Hypothalamus (tissue), 51 donors: ENCODE results near the gene NME9.

Experiments used
- DNase-seq, 51 donors: peaks; one replicate each; lab custom pipeline; 2025; lab: John Stamatoyannopoulos, UW

The NME9 gene

DNA sequence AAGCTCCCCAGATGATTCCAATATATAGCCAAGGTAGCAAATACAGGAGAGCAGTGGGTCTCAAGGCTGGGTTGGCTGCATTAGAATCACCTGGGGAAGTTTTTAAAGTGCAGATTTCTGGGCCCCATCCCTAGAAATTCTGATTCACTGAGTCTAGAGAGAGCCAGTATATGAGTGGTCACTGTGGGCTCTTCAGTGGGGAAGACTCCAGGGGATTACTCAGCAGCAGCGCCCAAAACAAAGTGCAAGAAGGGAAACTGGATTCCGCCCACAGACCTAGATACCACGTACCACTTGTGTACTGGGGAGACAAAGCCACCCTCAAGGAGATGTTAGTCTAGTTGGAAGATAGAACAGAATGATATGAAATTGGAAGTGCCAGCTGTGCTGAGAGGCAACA, 40.0 kb downstream of the NME9 start:
- no peak for DNase-seq

DNA sequence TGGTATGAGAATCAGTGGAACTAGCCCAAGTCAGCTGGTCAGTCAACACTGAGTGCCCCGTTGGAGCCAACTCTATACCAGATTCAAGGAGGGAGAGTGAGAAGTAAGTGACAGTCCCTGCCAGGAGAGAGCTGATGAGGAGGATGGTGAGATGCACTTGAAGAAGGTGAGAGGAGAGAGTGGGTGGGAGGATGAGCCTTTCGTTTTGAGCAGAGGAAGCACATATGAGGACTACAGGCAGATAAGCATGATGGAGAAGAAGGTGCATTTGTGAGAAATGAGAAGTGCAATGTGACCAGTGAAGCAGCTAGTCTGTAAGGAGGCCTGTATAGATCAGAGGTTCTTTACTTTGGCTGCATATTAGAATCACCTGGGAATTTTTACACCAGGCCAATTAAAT, 40.4 kb downstream of the NME9 start:
- no peak for DNase-seq

GRCh38 chr3:138284957-138285477, 44.6 kb downstream of the NME9 start:
- no peak for DNase-seq

DNA sequence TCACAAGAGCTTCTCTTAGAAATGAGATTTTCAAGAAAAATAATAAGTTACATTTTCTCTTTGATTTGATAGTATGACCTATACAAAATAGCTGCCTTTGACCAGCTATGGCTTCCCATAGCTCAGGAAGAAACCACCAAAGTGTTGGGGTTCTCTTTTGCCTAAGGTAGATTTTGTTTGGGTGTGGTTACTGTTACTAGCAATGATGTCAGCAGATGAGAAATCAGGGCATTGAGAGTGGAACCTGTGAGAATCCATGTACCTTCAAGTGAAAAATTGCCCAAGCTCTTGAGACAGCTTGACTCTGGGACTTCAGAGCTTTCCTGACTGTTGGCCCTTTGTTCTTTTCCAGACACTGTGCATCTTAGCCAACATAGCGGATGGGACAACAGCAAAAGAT, 45.6 kb downstream of the NME9 start:
- no peak for DNase-seq

- no peak for DNase-seq
Observed at GRCh38 chr3:138282836-138283235, 46.8 kb downstream of the NME9 start.

DNA sequence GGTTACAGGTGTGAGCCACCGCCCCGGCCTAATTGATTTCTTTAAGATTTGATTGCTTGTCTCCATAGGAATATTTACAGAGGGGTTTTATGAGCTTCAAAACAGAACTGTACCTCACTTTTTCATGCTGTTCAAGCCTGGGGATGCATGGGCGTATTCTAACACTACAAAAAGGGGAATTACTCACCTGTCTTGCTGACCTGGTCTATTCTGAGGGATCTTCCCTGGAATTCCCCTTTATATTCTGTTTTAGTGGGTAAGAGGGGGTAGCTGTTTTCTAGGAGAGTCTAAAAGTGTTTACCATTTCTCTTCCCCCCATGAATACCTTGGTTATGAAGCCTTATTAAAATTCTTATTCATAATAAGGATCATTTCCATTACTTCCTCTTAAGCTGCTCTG, 48.1 kb downstream of the NME9 start:
- no peak for DNase-seq

DNA sequence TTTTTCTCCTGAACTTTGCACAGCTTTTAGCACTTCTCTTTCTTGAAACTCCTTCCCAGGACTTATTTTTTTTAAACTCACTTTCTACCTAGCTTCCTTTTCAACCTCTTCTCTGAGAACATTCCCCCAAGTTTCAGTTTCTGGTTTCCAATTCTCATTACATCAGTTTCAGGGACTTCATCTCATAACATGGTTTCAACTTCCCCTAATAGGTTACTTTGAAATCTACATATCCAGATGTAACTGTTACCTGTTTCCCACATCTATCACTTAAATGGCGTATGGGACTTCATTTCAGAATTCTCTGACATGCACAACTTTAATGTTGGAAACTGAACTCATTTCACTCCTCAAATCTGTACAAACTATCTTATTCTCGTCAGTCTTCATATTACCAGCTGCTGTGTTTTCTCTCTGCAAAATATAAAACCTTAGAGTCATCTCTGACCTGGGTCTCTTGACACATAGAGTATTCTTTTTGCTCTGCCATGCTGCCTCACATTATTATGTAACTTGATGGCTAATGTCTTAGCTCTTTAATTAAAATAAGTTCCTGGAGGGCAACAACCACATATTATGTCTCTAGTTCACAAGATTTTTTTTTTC, 58.4 kb downstream of the NME9 start:
- DNase-seq = no peak

- no peak for DNase-seq
Observed at GRCh38 chr3:138270245-138270644, 59.4 kb downstream of the NME9 start.

DNA sequence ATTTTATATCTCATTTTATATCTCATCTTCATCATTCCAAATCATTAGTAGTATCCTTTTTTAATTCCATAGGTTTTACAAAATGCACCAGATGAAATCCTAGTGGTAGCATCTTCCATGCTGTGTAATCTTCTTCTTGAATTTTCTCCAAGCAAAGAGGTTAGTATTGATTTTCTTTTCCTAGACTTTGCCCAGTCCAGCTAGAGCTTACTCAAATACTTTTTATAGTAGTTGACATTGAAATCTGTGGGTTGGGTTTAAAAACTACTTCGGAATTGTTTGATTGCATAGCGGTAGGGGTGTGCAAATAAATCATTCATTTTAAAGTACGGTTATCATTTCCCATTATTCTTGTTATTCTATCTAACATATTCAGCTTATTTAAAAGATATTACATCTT, 62.6 kb downstream of the NME9 start:
- no peak for DNase-seq

- DNase-seq = no peak
Observed at GRCh38 chr3:138265745-138266144, 63.9 kb downstream of the NME9 start.

- peak in 1 of 51 donors; percentile 1 for DNase-seq
Observed at GRCh38 chr3:138263104-138263503, 66.5 kb downstream of the NME9 start.

DNA sequence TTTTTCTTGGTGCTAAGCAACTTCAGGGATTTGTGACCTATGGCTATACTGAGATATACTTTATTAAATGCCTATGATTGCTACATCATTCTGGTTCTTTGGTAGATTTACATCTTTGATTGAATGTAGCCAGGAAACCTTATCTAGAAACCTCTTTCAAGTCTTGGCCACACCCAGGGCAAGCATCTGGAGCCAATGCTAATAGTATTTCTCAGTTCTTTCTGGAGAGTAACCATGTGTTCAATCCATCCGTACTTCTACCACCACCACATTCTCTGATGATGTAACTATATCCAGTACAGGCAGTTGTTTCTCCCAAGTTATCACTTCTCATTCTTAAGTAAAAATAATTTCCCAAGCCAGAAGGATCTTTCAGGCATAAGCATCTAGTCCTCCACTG, 69.0 kb downstream of the NME9 start:
- no peak for DNase-seq

GRCh38 chr3:138259126-138259525, 70.5 kb downstream of the NME9 start:
- no peak for DNase-seq

- no peak for DNase-seq
Observed at GRCh38 chr3:138257986-138258385, 71.7 kb downstream of the NME9 start.

DNA sequence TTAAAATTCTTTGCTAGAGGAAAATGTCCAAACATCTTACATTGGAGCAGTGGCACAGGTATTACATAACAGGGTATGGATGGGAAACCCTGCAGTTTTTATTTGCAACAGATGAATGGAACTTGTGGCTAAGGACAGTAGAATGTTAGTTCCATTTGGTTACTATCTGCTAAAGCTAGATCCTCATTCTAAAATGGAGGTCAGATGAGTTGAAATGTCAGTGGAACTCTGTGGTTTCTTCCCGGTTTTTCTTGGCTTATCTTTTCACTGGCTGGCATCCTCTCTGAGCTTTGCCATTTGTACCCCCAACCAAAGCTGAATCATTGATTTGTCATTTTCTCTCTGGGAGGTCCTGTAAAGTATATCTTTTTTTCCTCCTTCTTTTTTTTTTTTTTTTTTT, 73.6 kb downstream of the NME9 start:
- no peak for DNase-seq

DNA sequence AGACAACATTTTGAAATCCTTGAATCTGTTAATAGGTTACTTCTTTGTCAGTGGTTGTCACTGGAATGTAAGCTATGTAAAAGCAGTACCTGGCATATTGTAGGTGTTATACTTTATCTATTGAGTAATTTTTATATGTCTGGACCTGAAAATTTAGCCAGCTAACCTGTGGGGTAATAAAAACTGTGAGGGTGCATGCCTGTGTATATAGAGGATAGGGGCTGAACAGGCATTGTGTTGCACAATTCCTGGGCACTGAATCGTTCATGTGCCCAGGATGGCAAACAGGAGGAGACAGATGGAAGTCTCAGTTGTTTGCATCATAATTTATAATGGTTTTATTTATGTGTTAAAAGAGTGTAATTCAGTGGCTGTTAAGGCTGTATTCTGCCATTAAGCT, 75.4 kb downstream of the NME9 start:
- no peak for DNase-seq

GRCh38 chr3:138253609-138254008, 76.0 kb downstream of the NME9 start:
- no peak for DNase-seq
